Stomach (tissue), 9 donors: ENCODE results near the gene SAT1. TPM values are rescaled to one million over a fixed set of nuclear protein-coding genes. Genes with fewer than 3 reads are reported as not detected.

Source experiments
- DNase-seq, 2 donors: peaks; one replicate each; pipeline versions ENCODE4 v3.0.0 to v3.0.0-alpha.2; 2013 to 2019
- H3K27ac ChIP-seq, 5 donors: fragments of 200-600 bp in 4 of 5; sonication (generic) in 4 of 5; one replicate each; pipeline ENCODE4 v1.5.1; 2013 to 2019; ENCODE audit warnings: mild to moderate bottlenecking in 1 of 5, moderate library complexity in 1 of 5
- H3K27me3 ChIP-seq, 3 donors: fragments of 200-600 bp; sonication (generic); one replicate each; pipeline ENCODE4 v1.5.1; 2017 to 2019; ENCODE audit warnings: mixed run types in 1 of 3
- H3K36me3 ChIP-seq, 4 donors: fragments of 200-600 bp; sonication (generic); 1 replicate in 3 of 4; 2 replicates in 1 of 4; pipeline ENCODE4 v1.5.1; 2016 to 2019
- H3K4me1 ChIP-seq, 4 donors: fragments of 200-600 bp; sonication (generic); one replicate each; pipeline ENCODE4 v1.5.1; 2016 to 2019
- H3K4me3 ChIP-seq, 4 donors: fragments of 200-600 bp; sonication (generic) in 3 of 4; one replicate each; pipeline ENCODE4 v1.5.1; 2016 to 2019; ENCODE audit warnings: mild to moderate bottlenecking in 1 of 4
- H3K9me3 ChIP-seq, 4 donors: fragments of 200-600 bp; sonication (generic); one replicate each; pipeline ENCODE4 v1.5.1; 2016 to 2019
- CTCF ChIP-seq, 7 experiments: fragments of 450-650 bp in 4 of 7; fragments of 200-600 bp in 3 of 7; sonication (generic) in 3 of 7; IDR thresholded peaks; one replicate each; pipeline ENCODE4 v1.5.1; 2016 to 2019; ENCODE audit warnings: antibody characterized with exemption in 7 of 7, control low read depth in 2 of 7, mild to moderate bottlenecking in 1 of 7
- EP300 ChIP-seq: sonication (generic); formaldehyde crosslinking; IDR thresholded peaks from one replicate; pipeline ENCODE4 v1.6.1; 2017; ENCODE audit warnings: antibody characterized with exemption
- POLR2A ChIP-seq, 4 donors: fragments of 450-650 bp; IDR thresholded peaks; one replicate each; pipeline ENCODE4 v1.6.1; 2016; ENCODE audit warnings: antibody characterized with exemption in 4 of 4, control low read depth in 2 of 4, mild to moderate bottlenecking in 1 of 4, moderate library complexity in 1 of 4
- POLR2AphosphoS5 ChIP-seq, 3 donors: sonication (generic); formaldehyde crosslinking; IDR thresholded peaks; one replicate each; pipeline ENCODE4 v1.6.1; 2016; ENCODE audit warnings: antibody characterized with exemption in 3 of 3
- WGBS, 5 donors: extraction: QIAGEN DNeasy Blood & Tissue Kit in 3 of 5; methylation state at CpG; one replicate each; pipeline versions ENCODE4 v1.1.5 to v1.1.7; 2013 to 2018; 5-methylcytosine and 5-hydroxymethylcytosine counted together
- intact Hi-C: fragments of 100-400 bp; cut with DNase I; formaldehyde crosslinking; loops from one replicate; pipeline ENCODE4 v1.15.1; 2023; ENCODE audit warnings: low total_unique reads
- polyA plus RNA-seq, 3 donors: library from polyadenylated mRNA; stranded (reverse); fragments of 200-250 nt; gene quantifications; one replicate each; pipeline ENCODE4 v1.2.3, GENCODE V29; 2013
- total RNA-seq, 5 donors: library from RNA; depleted of rRNA; stranded (reverse); fragments of >200 nt; gene quantifications; one replicate each; pipeline versions ENCODE4 v1.1.0 to v1.2.3, GENCODE V29; 2014 to 2016
- donor health status: healthy with polysubstance abuse.
- donor health status: Bipolar disorder and iron deficiency.
- donor health status: healthy.

SAT1 gene
- total and polyA plus RNA-seq, 8 donors, result 499 to 2,157 (median 1,032) TPM

- intact Hi-C loops, result no loop called here
- Histone ChIP-seq H3K27ac (no peak overlapping the region), H3K9me3 (no peaks in the 10 kb centered on the region), H3K4me3 (no peak overlapping the region), H3K4me1 (no peaks in the 10 kb centered on the region), H3K36me3 (no peaks in the 10 kb centered on the region), H3K27me3 (no peaks in the 10 kb centered on the region)
- WGBS, 5 donors, result 82 to 97% (median 89%) methylated on average over 6 of the region's 6 CpGs
- DNase-seq, result no peak
- TF ChIP-seq CTCF (IDR thresholded peaks at IDR 0.05) (no peak), EP300 (no peak), POLR2A (IDR thresholded peaks at IDR 0.05) (no peak), POLR2AphosphoS5 (IDR thresholded peaks at IDR 0.05) (no peak)
Measured at GRCh38 chrX:23820235-23820782, 37.3 kb downstream of the SAT1 start.

DNA sequence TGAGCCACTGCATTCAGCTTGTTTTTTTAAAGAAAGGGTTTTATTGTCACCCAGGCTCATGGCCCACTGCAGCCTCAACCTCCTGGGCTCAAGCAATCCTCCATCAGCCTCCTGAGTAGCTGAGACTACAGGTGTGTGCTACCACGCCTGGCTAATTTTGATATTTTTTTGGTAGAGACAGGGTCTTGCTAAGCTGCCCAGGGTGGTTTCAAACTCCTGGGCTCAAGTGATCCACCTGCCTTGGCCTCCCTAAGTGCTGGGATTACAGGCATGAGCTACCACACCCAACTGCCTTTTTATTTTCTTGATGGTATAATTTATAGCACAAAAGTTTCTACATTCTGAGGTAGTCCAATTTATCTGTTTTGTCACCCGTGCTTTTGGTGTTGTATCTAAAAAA is 38.9 kb downstream of the SAT1 start:
- Histone ChIP-seq H3K4me3 (no peak overlapping the region), H3K4me1 (no peaks in the 10 kb centered on the region), H3K27me3 (no peaks in the 10 kb centered on the region), H3K36me3 (no peaks in the 10 kb centered on the region), H3K9me3 (no peaks in the 10 kb centered on the region), H3K27ac (peak overlapping the region in 2 of 5 donors; percentile 12 to 15)
- intact Hi-C loops, result no loop called here
- TF ChIP-seq CTCF (IDR thresholded peaks at IDR 0.05), result no peak
- no peak for TF ChIP-seq POLR2A (IDR thresholded peaks at IDR 0.05)
- no peak for TF ChIP-seq POLR2AphosphoS5 (IDR thresholded peaks at IDR 0.05)
- TF ChIP-seq EP300, result no peak
- no peak for DNase-seq
- WGBS, 5 donors, result 71 to 83% (median 78%) methylated on average over 2 of the region's 2 CpGs

- intact Hi-C loops, result no loop called here
- TF ChIP-seq EP300 (no peak), POLR2AphosphoS5 (IDR thresholded peaks at IDR 0.05) (no peak), POLR2A (IDR thresholded peaks at IDR 0.05) (no peak), CTCF (IDR thresholded peaks at IDR 0.05) (no peak)
- DNase-seq, result peak in 1 of 2 donors; percentile 81
- H3K27ac ChIP-seq, result peak overlapping the region in 2 of 5 donors; percentile 12 to 15
- no peaks in the 10 kb centered on the region for H3K4me1 ChIP-seq
- 13 to 42% (median 28%) methylated on average over 3 of the region's 3 CpGs for WGBS, 5 donors
- H3K9me3 ChIP-seq, result no peaks in the 10 kb centered on the region
- H3K36me3 ChIP-seq, result no peaks in the 10 kb centered on the region
- H3K4me3 ChIP-seq, result no peak overlapping the region
- no peaks in the 10 kb centered on the region for H3K27me3 ChIP-seq
Measured at GRCh38 chrX:23822397-23822796, 39.4 kb downstream of the SAT1 start.

DNA sequence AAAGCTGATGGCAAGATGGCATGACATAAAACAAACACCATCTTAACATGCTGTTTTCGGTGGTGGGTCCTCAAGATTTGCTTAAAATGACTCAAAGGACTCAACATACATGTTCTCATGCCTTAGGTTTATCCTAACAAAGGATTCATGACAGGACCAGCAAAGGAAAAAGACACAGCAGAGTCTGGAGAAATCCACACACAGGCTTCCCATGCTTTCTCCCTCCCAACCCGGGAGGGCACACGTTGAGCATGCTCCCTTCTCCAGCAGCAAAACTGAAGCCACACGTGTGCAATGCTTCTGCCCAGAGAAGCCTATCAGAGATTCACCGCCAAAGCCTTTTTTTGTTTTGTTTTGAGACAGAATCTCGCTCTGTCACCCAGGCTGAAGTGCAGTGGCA is 39.9 kb downstream of the SAT1 start:
- no peak for DNase-seq
- WGBS, 5 donors, result 56 to 72% (median 61%) methylated on average over 6 of the region's 6 CpGs
- Histone ChIP-seq H3K4me3 (no peak overlapping the region), H3K27me3 (no peaks in the 10 kb centered on the region), H3K4me1 (no peaks in the 10 kb centered on the region), H3K9me3 (no peaks in the 10 kb centered on the region), H3K27ac (peak overlapping the region in 1 of 5 donors; percentile 4), H3K36me3 (no peaks in the 10 kb centered on the region)
- no peak for TF ChIP-seq POLR2A (IDR thresholded peaks at IDR 0.05)
- no peak for TF ChIP-seq CTCF (IDR thresholded peaks at IDR 0.05)
- no peak for TF ChIP-seq POLR2AphosphoS5 (IDR thresholded peaks at IDR 0.05)
- TF ChIP-seq EP300, result no peak
- intact Hi-C loops, result no loop called here
